Fibroblast of lung (primary cell): ENCODE results near the gene TRAPPC12. TPM values are rescaled to one million over a fixed set of nuclear protein-coding genes. Genes with fewer than 3 reads are reported as not detected.

Source experiments
- DNase-seq, 2 donors: peaks; one replicate each; pipeline versions ENCODE4 v3.0.0 to v3.0.0-alpha.2; 2010; ENCODE audit warnings: low read depth in 2 of 2
- H2AFZ ChIP-seq: 2 replicates; pipeline ENCODE4 v1.5.1; 2012; ENCODE audit warnings: low read length, control low read depth, inconsistent platforms
- H3K27ac ChIP-seq: 2 replicates; pipeline ENCODE4 v1.5.1; 2011; ENCODE audit warnings: low read length, control low read depth; ENCODE audit not compliant: insufficient read depth
- H3K27me3 ChIP-seq: 2 replicates; pipeline ENCODE4 v1.5.1; 2011; ENCODE audit warnings: mild to moderate bottlenecking, low read length; ENCODE audit not compliant: control insufficient read depth, insufficient read depth
- H3K36me3 ChIP-seq: 2 replicates; pipeline ENCODE4 v1.5.1; 2011; ENCODE audit warnings: low read length; ENCODE audit not compliant: control insufficient read depth, insufficient read depth
- H3K4me1 ChIP-seq: 2 replicates; pipeline ENCODE4 v1.5.1; 2011; ENCODE audit warnings: low read length; ENCODE audit not compliant: control insufficient read depth, insufficient read depth; ENCODE audit errors: extremely low read depth
- H3K4me2 ChIP-seq: 2 replicates; pipeline ENCODE4 v1.5.1; 2011; ENCODE audit warnings: low read length, control low read depth; ENCODE audit not compliant: insufficient read depth; ENCODE audit errors: extremely low read depth
- H3K4me3 ChIP-seq, 4 experiments: fragments of 200-600 bp in 1 of 4; sonication (generic) in 1 of 4; replicated peaks in 1 of 4; 2 replicates each; pipeline ENCODE4 v1.5.1; 2011 to 2016; ENCODE audit warnings: low read length in 4 of 4, low read depth in 3 of 4, mild to moderate bottlenecking in 3 of 4, control low read depth in 2 of 4, inconsistent platforms in 1 of 4, mixed read lengths in 1 of 4; ENCODE audit not compliant: insufficient read depth in 1 of 4; ENCODE audit errors: control extremely low read depth in 1 of 4
- H3K79me2 ChIP-seq: 2 replicates; pipeline ENCODE4 v1.5.1; 2012; ENCODE audit warnings: mild to moderate bottlenecking, low read length, inconsistent platforms; ENCODE audit not compliant: control insufficient read depth, insufficient read depth
- H3K9ac ChIP-seq: 2 replicates; pipeline ENCODE4 v1.5.1; 2011; ENCODE audit warnings: mild to moderate bottlenecking, low read length, control low read depth; ENCODE audit not compliant: insufficient read depth
- H3K9me3 ChIP-seq: 2 replicates; pipeline ENCODE4 v1.5.1; 2012; ENCODE audit warnings: low read depth, low read length; ENCODE audit not compliant: control insufficient read depth, insufficient read depth
- H4K20me1 ChIP-seq: 2 replicates; pipeline ENCODE4 v1.5.1; 2011; ENCODE audit warnings: low read length; ENCODE audit not compliant: control insufficient read depth, insufficient read depth; ENCODE audit errors: extremely low read depth
- EZH2 ChIP-seq: IDR thresholded peaks from 2 replicates; pipeline ENCODE4 v1.5.1; 2012; ENCODE audit warnings: low read length, control low read depth, mild to moderate bottlenecking; ENCODE audit errors: missing control alignments
- polyA plus RNA-seq, 2 donors: library from polyadenylated mRNA; depleted of rRNA in 1 of 2; stranded (reverse) in 1 of 2; unstranded in 1 of 2; fragments of >200 nt; gene quantifications; 2 replicates each; pipeline ENCODE4 v1.2.1, GENCODE V29; 2011 to 2012; ENCODE audit warnings: missing spikeins in 1 of 2
- total RNA-seq: library from RNA; depleted of rRNA; stranded (reverse); fragments of >200 nt; gene quantifications from 2 replicates; pipeline ENCODE4 v1.2.1, GENCODE V29; 2014
- TF ChIP-seq, protein P1 (sequence below), 2 donors: IDR thresholded peaks in 1 of 2; conservative IDR thresholded peaks in 1 of 2; 1 replicate in 1 of 2; 2 replicates in 1 of 2; pipeline ENCODE4 v1.5.1; 2011 to 2012; ENCODE audit warnings: low read length in 2 of 2, control low read depth in 1 of 2, inconsistent platforms in 1 of 2, low read depth in 1 of 2, mild to moderate bottlenecking in 1 of 2

The TRAPPC12 gene
- total and polyA plus RNA-seq, 2 donors (not counting 1 experiment from before 2014, with no cell fraction given) = 33.7 to 53.2 TPM

DNA sequence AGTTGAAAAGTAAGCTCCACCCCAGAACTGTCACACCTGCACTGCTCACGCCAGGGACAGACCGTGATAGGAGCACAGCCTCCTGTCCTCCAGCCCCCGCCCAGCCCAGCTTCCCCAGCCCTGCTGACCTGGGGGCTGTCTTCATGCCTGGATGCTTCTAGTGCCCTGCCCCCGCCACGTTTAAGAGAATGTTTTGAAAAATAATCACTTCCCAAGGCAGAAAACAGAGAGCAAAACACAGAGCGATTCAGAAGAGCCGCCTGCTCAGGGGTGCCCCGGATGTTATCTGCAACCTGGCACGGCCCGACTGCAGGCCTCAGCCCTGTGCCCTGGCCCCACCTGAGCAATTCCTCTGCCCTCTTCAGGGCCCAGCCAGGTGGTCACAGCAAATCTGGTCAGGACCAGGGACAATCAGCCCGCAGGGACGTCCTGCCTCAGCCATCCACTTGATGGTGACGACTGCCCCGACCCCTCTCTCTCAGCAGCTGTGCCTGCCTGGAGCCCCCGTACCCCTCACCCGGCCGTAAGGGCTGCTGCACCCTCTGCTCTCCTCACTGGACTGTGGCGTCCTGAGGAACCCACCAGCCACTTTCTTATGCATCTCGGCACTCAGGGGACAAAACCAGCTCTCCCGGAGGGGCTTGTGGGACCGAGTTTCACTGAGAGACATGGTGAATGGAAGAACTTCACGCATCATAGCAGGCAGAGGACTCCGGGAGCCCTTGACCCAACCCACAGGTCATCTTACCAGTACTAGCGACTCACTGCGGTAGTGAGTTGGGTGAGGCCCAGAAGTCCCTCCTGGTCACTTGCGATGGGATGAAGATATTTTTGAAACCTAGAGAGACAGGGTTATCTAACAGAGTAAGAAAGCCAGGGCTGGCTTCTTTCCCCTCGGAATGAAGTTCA, 109.6 kb downstream of the TRAPPC12 start:
- DNase-seq = no peak
- Histone ChIP-seq H3K4me1 (peaks cover 2% of the 10 kb centered on the region), H3K27me3 (no peaks in the 10 kb centered on the region), H4K20me1 (no peaks in the 10 kb centered on the region), H3K36me3 (no peaks in the 10 kb centered on the region), H3K9me3 (no peaks in the 10 kb centered on the region), H2AFZ (no peak overlapping the region), H3K79me2 (no peaks in the 10 kb centered on the region), H3K4me3 (no peak overlapping the region), H3K9ac (no peak overlapping the region), H3K27ac (no peak overlapping the region), H3K4me2 (no peak overlapping the region)
- TF ChIP-seq EZH2 = no peak
- TF ChIP-seq, protein P1, sequence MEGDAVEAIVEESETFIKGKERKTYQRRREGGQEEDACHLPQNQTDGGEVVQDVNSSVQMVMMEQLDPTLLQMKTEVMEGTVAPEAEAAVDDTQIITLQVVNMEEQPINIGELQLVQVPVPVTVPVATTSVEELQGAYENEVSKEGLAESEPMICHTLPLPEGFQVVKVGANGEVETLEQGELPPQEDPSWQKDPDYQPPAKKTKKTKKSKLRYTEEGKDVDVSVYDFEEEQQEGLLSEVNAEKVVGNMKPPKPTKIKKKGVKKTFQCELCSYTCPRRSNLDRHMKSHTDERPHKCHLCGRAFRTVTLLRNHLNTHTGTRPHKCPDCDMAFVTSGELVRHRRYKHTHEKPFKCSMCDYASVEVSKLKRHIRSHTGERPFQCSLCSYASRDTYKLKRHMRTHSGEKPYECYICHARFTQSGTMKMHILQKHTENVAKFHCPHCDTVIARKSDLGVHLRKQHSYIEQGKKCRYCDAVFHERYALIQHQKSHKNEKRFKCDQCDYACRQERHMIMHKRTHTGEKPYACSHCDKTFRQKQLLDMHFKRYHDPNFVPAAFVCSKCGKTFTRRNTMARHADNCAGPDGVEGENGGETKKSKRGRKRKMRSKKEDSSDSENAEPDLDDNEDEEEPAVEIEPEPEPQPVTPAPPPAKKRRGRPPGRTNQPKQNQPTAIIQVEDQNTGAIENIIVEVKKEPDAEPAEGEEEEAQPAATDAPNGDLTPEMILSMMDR (conservative IDR thresholded peaks at IDR 0.05 in 1 of 2, IDR thresholded peaks at IDR 0.05 in 1 of 2; ENCODE audit: low read depth in 1 of 2, low read length in 2 of 2) = no peak

DNA sequence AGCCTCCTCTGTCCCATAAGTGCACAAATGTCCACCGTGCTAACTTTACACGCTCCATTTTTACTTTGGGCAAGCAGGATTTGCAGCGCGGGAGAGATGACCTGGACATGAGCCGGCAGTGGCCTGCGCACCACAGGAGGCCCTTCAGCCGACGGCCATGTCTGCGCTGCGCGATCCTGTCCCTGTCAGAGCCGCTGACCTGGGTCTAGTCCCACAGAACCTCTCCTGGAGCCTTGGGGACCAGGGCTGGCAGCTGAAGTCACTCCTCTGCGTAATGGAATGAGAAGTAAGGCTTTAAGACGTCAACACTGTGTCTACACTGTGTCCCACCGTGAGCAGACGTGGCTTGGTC, 110.2 kb downstream of the TRAPPC12 start:
- Histone ChIP-seq H2AFZ (no peak overlapping the region), H3K4me2 (no peak overlapping the region), H3K4me1 (peaks cover 2% of the 10 kb centered on the region), H3K36me3 (no peaks in the 10 kb centered on the region), H4K20me1 (no peaks in the 10 kb centered on the region), H3K4me3 (no peak overlapping the region), H3K9ac (no peak overlapping the region), H3K27me3 (no peaks in the 10 kb centered on the region), H3K27ac (no peak overlapping the region), H3K79me2 (no peaks in the 10 kb centered on the region), H3K9me3 (no peaks in the 10 kb centered on the region)
- TF ChIP-seq, protein P1 (conservative IDR thresholded peaks at IDR 0.05 in 1 of 2, IDR thresholded peaks at IDR 0.05 in 1 of 2; ENCODE audit: low read depth in 1 of 2, low read length in 2 of 2) = no peak
- no peak for TF ChIP-seq EZH2
- DNase-seq = no peak

DNA sequence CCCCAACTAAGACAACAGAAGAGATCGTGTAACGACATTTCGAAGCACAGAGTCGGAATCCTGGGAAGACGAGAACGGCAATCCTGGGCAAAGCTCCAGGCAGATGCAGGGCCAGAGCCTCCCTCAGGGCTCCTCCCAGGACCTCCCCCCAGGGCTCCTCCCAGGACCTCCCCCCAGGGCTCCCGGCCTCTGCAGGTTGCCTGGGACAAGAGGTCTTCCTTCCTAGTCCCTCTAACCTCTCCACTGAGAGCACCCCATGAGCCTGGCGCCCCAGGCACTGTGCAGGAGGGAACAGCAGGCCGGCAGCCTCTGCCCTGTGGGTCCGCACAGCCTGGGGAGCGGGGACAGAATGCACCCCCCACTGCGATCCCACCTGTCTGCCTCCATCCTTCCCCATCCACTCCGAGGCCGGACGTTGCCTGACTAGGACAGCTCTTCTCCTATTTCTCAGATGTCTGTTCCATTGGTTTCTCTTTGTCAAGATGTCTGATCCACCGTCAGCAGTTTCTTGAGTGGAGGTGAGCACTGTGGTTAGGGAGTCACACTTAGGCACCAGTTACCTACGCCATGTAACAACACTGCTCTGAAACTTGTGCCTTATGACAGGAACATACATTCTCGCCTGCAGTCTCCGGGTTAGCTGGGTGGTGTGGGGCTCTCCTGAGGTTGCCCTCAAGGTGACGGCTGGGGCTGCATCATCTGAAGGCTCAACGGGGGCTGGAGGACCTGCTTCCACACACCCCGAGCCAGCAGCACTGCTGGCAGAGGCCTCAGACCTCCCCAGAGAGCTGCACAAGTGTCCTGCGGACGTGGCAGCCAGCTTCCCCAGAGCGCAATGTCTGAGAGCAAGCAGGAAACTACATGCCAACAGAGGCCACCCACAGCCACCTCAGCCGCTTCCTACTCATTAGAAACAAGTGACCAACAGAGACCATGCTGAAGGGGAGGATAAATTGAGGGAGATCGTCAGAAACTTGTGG, 111.0 kb downstream of the TRAPPC12 start:
- H3K27me3 ChIP-seq = no peaks in the 10 kb centered on the region
- no peak overlapping the region for H3K27ac ChIP-seq
- TF ChIP-seq, protein P1 (conservative IDR thresholded peaks at IDR 0.05 in 1 of 2, IDR thresholded peaks at IDR 0.05 in 1 of 2; ENCODE audit: low read depth in 1 of 2, low read length in 2 of 2) = no peak
- no peak for TF ChIP-seq EZH2
- H3K4me3 ChIP-seq = no peak overlapping the region
- H3K9ac ChIP-seq = no peak overlapping the region
- peaks cover 2% of the 10 kb centered on the region for H3K36me3 ChIP-seq
- H3K79me2 ChIP-seq = no peaks in the 10 kb centered on the region
- no peaks in the 10 kb centered on the region for H3K9me3 ChIP-seq
- no peak overlapping the region for H2AFZ ChIP-seq
- no peaks in the 10 kb centered on the region for H4K20me1 ChIP-seq
- peaks cover 2% of the 10 kb centered on the region for H3K4me1 ChIP-seq
- DNase-seq = no peak
- no peak overlapping the region for H3K4me2 ChIP-seq
